ENCODE data around the gene LUC7L3. TPM values are rescaled to one million over a fixed set of nuclear protein-coding genes. Genes with fewer than 3 reads are reported as not detected.

Gene LUC7L3
- total RNA-seq, 4 donors from 2014 or later: 75.2 to 199 (median 140) TPM

DNA sequence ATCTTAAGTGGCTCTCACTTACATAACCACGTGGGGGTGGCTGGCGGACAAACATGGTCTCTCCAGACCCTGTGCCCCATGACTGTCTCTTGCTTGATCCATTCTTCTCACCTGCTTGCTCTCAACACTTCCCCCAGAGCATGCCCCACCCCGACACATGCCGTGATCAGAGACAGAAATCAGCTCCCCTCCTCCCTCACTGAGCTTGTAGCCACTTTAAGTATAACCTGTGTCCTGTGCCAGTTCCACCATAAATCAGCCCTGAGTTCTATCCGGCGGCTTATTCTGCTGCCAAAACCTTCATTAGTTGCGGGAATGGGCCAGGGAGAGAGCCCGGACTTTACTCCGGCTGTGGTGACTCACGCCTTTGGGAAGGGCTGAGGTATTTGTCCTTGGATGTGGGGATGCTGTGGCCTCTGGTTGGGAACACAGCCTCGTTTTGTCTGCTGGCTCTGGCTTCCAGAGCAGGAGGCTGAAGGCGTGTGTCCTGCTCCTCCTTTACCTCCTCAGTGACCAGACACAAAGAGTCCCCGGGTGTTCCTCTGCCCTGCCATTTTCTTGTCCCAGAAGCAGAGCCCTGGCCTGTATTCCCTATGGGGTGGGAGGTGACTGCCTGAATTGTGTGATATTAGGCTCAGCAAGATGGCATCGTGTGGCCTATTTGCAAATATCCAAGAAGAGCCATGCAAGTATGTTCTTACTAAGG lies 32.8 kb upstream of the LUC7L3 start:
- intact Hi-C loops (cut with DNase I): loop anchor here (10.0 kb wide), 1 partner anchor 202 kb away; no protein-coding TSS in a partner anchor
- no peaks in the 10 kb centered on the region for H3K36me3 ChIP-seq
- peak overlapping the region; percentile 46 to 60 (median 57) for H3K27ac ChIP-seq
- DNase-seq: peak; percentile 50 to 58
- no peak for TF ChIP-seq POLR2A (IDR thresholded peaks at IDR 0.05)
- TF ChIP-seq, protein P1, sequence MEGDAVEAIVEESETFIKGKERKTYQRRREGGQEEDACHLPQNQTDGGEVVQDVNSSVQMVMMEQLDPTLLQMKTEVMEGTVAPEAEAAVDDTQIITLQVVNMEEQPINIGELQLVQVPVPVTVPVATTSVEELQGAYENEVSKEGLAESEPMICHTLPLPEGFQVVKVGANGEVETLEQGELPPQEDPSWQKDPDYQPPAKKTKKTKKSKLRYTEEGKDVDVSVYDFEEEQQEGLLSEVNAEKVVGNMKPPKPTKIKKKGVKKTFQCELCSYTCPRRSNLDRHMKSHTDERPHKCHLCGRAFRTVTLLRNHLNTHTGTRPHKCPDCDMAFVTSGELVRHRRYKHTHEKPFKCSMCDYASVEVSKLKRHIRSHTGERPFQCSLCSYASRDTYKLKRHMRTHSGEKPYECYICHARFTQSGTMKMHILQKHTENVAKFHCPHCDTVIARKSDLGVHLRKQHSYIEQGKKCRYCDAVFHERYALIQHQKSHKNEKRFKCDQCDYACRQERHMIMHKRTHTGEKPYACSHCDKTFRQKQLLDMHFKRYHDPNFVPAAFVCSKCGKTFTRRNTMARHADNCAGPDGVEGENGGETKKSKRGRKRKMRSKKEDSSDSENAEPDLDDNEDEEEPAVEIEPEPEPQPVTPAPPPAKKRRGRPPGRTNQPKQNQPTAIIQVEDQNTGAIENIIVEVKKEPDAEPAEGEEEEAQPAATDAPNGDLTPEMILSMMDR (IDR thresholded peaks at IDR 0.05): no peak
- no peaks in the 10 kb centered on the region for H3K27me3 ChIP-seq
- H3K9me3 ChIP-seq: no peaks in the 10 kb centered on the region
- 57 to 59% methylated on average over 14 of the region's 14 CpGs for WGBS, 2 donors
- peaks cover 53 to 60% of the 10 kb centered on the region in 2 donors for H3K4me1 ChIP-seq
- no peak overlapping the region for H3K4me3 ChIP-seq (replicated peaks in 1 of 3)

DNA sequence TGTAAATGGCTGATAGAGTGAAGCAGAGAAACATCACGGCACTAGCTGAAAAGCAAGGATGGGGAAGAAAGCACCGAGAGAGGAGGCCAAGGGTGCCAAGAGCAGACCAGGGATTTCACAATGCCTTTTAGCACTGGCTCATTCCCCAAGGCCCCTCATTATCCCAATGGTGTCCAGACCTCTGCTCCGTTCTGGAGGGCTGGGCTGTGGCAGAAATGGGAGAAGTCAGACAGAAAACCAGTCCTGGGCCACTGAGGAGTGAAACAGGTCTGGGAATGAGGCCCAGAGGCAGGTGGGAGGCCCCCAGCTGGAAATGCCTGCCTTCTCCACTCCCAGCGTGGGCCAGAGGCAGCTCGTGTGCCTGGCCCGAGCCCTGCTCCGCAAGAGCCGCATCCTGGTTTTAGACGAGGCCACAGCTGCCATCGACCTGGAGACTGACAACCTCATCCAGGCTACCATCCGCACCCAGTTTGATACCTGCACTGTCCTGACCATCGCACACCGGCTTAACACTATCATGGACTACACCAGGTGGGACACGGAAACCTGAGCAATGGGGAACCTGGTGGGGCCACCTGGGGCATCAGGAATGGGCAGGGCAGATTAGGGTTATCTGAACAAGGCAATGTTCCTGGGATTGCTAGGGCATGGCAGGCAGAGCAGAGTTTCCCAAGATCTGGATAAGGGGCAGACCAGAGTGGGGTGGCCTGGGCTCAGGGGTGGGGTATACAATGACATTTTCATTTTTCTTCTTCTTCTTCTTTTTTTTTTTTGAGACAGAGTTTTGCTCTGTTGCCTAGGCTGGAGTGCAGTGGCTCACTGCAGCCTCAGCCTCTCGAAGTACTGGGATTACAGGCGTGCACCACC lies 32.0 kb upstream of the LUC7L3 start:
- Histone ChIP-seq H3K36me3 (no peaks in the 10 kb centered on the region), H3K4me1 (peaks cover 58 to 68% of the 10 kb centered on the region in 2 donors), H3K9me3 (no peaks in the 10 kb centered on the region), H3K27ac (peak overlapping the region; percentile 46 to 60 (median 57)), H3K27me3 (no peaks in the 10 kb centered on the region), H3K4me3 (replicated peaks in 1 of 3) (no peak overlapping the region)
- intact Hi-C loops (cut with DNase I): loop anchor here (10.0 kb wide), 1 partner anchor 203 kb away; no protein-coding TSS in a partner anchor
- no peak for DNase-seq
- no peak for TF ChIP-seq POLR2A (IDR thresholded peaks at IDR 0.05)
- TF ChIP-seq, protein P1 (IDR thresholded peaks at IDR 0.05): no peak
- whole genome bisulfite sequencing, 2 donors: 86 to 91% methylated on average over 12 to 16 of the region's 16 CpGs

DNA sequence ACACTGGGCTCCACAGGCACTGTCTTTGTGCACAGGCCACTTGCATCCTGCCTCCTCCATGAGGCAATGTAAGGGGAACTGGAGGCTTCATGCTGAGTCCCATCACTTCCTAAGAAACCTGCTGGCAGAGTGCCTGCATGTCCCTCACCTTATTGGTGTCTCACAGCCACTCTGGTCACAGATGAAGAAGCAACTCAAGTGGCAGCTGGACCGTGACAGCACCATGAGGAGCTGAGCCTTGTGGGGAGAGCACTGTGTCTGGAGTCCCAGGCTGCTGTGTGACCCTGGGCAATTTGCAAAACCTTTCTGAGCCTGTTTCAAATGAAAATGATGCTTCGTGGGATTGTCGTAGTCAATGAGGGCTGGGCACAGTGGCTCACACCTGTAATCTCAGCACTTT lies 31.2 kb upstream of the LUC7L3 start:
- no peak overlapping the region for H3K4me3 ChIP-seq (replicated peaks in 1 of 3)

DNA sequence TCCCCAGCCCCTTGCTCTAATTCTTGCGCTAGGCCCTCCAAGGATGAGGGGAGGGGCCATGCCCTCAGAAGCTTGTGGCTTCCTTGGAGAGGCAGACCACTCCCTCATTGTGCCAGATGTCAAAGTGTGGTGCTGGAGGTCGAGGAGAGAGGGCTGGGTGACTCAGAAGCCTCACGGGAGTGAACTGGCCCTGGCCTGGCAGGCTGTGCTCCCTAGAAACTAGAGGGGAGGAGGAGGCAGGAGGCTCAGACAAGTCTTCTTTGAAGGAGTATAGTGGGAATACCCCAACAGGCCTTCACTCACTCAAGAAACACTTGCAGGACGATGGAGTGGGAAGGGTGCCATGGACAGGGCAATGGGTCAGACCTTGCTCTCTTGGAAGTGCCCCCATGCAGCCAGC lies 30.2 kb upstream of the LUC7L3 start:
- Histone ChIP-seq H3K4me3 (replicated peaks in 1 of 3) (no peak overlapping the region), H3K36me3 (no peaks in the 10 kb centered on the region), H3K27me3 (no peaks in the 10 kb centered on the region), H3K9me3 (no peaks in the 10 kb centered on the region), H3K27ac (peak overlapping the region; percentile 25 to 66 (median 33)), H3K4me1 (peaks cover 69 to 81% of the 10 kb centered on the region in 2 donors)
- intact Hi-C loops (cut with DNase I): loop anchor here (10.0 kb wide), 1 partner anchor 204 kb away; no protein-coding TSS in a partner anchor
- 47 to 49% methylated on average over 4 of the region's 4 CpGs for WGBS, 2 donors
- no peak for TF ChIP-seq POLR2A (IDR thresholded peaks at IDR 0.05)
- TF ChIP-seq, protein P1 (IDR thresholded peaks at IDR 0.05): no peak
- peak; percentile 42 to 47 for DNase-seq

More for the DNA sequence above, 31.2 kb upstream of the LUC7L3 start:
- TF ChIP-seq POLR2A (IDR thresholded peaks at IDR 0.05): no peak
- TF ChIP-seq, protein P1 (IDR thresholded peaks at IDR 0.05): no peak
- peak overlapping the region in 1 of 3 donors; percentile 66 for H3K27ac ChIP-seq
- DNase-seq: peak; percentile 95 to 96
- no peaks in the 10 kb centered on the region for H3K36me3 ChIP-seq
- H3K27me3 ChIP-seq: no peaks in the 10 kb centered on the region
- H3K9me3 ChIP-seq: no peaks in the 10 kb centered on the region
- WGBS, 2 donors: 81 to 84% methylated on average over 3 of the region's 3 CpGs
- intact Hi-C loops (cut with DNase I): loop anchor here (10.0 kb wide), 1 partner anchor 203 kb away; no protein-coding TSS in a partner anchor
- peaks cover 63 to 72% of the 10 kb centered on the region in 2 donors for H3K4me1 ChIP-seq

Measured in thyroid gland (tissue), 4 donors.